Tibial artery (tissue), 4 donors: ENCODE results near the gene MACROD2.

Source experiments
- DNase-seq, 2 donors: peaks; one replicate each; pipeline ENCODE4 v3.0.0-alpha.2; 2019
- H3K27ac ChIP-seq, 2 donors: fragments of 200-600 bp; sonication (generic) in 1 of 2; 1 replicate in 1 of 2; 2 replicates in 1 of 2; pipeline ENCODE4 v1.5.1; 2018 to 2019; ENCODE audit warnings: mild to moderate bottlenecking in 1 of 2
- H3K27me3 ChIP-seq, 2 donors: fragments of 200-600 bp; sonication (generic) in 1 of 2; one replicate each; pipeline versions ENCODE4 v1.5.1 to v1.6.0; 2016 to 2019
- H3K36me3 ChIP-seq, 3 donors: fragments of 200-600 bp; sonication (generic) in 2 of 3; one replicate each; pipeline ENCODE4 v1.5.1; 2016 to 2019; ENCODE audit warnings: mild to moderate bottlenecking in 2 of 3
- H3K4me1 ChIP-seq, 4 donors: fragments of 200-600 bp; sonication (generic) in 2 of 4; 1 replicate in 3 of 4; 2 replicates in 1 of 4; pipeline ENCODE4 v1.5.1; 2016 to 2019
- H3K4me3 ChIP-seq, 2 donors: fragments of 200-600 bp; sonication (generic) in 1 of 2; 1 replicate in 1 of 2; 2 replicates in 1 of 2; pipeline ENCODE4 v1.5.1; 2018 to 2019; ENCODE audit warnings: mild to moderate bottlenecking in 2 of 2
- H3K9me3 ChIP-seq, 3 donors: fragments of 200-600 bp; sonication (generic) in 1 of 3; one replicate each; pipeline ENCODE4 v1.5.1; 2016 to 2019
- intact Hi-C: fragments of 100-400 bp; cut with DNase I; formaldehyde crosslinking; loops from one replicate; pipeline ENCODE4 v1.15.0; 2023; ENCODE audit warnings: low total_unique reads
- TF ChIP-seq, protein P1 (sequence below), 2 experiments: fragments of 200-600 bp in 1 of 2; fragments of 450-650 bp in 1 of 2; IDR thresholded peaks; one replicate each; pipeline ENCODE4 v1.5.1; 2017 to 2019; ENCODE audit warnings: antibody characterized with exemption in 2 of 2, mild to moderate bottlenecking in 1 of 2, moderate library complexity in 1 of 2

The MACROD2 gene

GRCh38 chr20:15333170-15333569 lies 1337.9 kb downstream of the MACROD2 start:
- no peaks in the 10 kb centered on the region for H3K9me3 ChIP-seq
- no peak for DNase-seq
- H3K27ac ChIP-seq, result no peak overlapping the region
- TF ChIP-seq, protein P1, sequence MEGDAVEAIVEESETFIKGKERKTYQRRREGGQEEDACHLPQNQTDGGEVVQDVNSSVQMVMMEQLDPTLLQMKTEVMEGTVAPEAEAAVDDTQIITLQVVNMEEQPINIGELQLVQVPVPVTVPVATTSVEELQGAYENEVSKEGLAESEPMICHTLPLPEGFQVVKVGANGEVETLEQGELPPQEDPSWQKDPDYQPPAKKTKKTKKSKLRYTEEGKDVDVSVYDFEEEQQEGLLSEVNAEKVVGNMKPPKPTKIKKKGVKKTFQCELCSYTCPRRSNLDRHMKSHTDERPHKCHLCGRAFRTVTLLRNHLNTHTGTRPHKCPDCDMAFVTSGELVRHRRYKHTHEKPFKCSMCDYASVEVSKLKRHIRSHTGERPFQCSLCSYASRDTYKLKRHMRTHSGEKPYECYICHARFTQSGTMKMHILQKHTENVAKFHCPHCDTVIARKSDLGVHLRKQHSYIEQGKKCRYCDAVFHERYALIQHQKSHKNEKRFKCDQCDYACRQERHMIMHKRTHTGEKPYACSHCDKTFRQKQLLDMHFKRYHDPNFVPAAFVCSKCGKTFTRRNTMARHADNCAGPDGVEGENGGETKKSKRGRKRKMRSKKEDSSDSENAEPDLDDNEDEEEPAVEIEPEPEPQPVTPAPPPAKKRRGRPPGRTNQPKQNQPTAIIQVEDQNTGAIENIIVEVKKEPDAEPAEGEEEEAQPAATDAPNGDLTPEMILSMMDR (IDR thresholded peaks at IDR 0.05), result no peak
- H3K27me3 ChIP-seq, result no peaks in the 10 kb centered on the region
- intact Hi-C loops, result no loop called here
- H3K36me3 ChIP-seq, result no peaks in the 10 kb centered on the region
- no peak overlapping the region for H3K4me3 ChIP-seq
- H3K4me1 ChIP-seq, result no peaks in the 10 kb centered on the region

DNA sequence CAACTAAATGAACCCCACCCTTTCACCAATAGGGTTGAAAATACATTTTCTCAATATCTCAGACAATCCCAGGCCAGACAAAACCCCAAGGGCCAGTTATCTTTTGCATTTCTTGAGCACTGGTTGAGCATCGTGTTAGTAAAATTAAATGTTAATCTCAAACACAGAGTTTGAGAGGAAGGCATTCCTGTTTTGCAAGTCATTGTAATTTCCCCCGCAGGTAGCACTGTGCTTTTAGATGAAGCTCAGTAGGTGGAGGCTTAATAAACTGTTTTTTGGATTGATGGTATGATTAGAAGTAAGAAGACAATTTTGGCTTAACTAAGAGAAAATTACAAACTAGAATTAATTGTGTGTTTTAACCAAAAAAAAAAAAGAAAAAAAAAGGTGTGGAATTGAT lies 1340.7 kb downstream of the MACROD2 start:
- TF ChIP-seq, protein P1 (IDR thresholded peaks at IDR 0.05), result no peak
- no peaks in the 10 kb centered on the region for H3K27me3 ChIP-seq
- H3K36me3 ChIP-seq, result no peaks in the 10 kb centered on the region
- no peaks in the 10 kb centered on the region for H3K4me1 ChIP-seq
- H3K27ac ChIP-seq, result no peak overlapping the region
- intact Hi-C loops, result no loop called here
- H3K9me3 ChIP-seq, result no peaks in the 10 kb centered on the region
- H3K4me3 ChIP-seq, result no peak overlapping the region
- no peak for DNase-seq

DNA sequence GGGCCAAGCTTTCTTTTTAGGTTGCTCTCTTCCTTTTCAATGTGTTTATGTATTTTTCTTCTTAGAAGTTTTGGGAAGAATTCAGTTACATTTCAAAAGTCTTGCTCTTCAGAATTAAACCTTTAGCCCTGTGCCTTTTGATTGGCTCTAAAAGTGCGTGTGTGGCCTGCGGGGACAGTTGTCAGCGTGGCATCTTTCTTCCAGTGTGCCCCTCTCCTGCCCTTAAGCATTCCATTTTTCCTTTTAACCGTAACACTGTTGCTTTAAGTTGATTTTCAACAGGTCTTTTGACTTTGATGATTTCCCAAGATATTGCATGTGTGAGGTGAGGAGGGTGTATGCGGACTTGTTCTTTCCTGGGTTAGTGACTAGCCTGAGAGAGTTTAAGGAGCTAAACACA lies 1341.2 kb downstream of the MACROD2 start:
- no peaks in the 10 kb centered on the region for H3K4me1 ChIP-seq

DNA sequence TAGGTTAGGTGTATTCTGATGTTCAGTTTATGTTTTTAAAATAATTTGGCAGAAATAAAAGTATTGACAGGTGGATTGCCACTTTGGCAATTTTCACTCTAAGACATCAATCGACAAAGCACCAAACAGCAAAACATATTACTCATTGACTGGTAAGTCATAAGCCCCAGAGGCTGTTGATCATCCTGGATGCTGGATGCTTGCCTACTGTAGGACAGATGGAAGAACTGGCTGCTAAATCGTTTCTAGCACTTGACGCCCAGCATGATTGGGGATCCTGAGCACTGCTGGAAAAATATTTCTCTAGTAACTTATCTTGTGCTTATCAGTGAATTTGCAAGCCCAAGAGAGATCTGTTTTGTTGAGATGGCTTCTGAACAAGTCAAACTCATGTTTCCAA lies 1343.9 kb downstream of the MACROD2 start:
- no peak for DNase-seq
- Histone ChIP-seq H3K9me3 (no peaks in the 10 kb centered on the region), H3K27me3 (no peaks in the 10 kb centered on the region), H3K27ac (no peak overlapping the region), H3K4me1 (no peaks in the 10 kb centered on the region), H3K4me3 (no peak overlapping the region), H3K36me3 (no peaks in the 10 kb centered on the region)
- TF ChIP-seq, protein P1 (IDR thresholded peaks at IDR 0.05), result no peak
- intact Hi-C loops, result no loop called here

More for the DNA sequence above, 1341.2 kb downstream of the MACROD2 start:
- Histone ChIP-seq H3K9me3 (no peaks in the 10 kb centered on the region), H3K27ac (no peak overlapping the region), H3K27me3 (no peaks in the 10 kb centered on the region), H3K4me3 (no peak overlapping the region), H3K36me3 (no peaks in the 10 kb centered on the region)
- intact Hi-C loops, result no loop called here
- TF ChIP-seq, protein P1 (IDR thresholded peaks at IDR 0.05), result no peak
- no peak for DNase-seq

GRCh38 chr20:15342991-15343523 lies 1347.7 kb downstream of the MACROD2 start:
- no peaks in the 10 kb centered on the region for H3K4me1 ChIP-seq
- no peaks in the 10 kb centered on the region for H3K9me3 ChIP-seq
- H3K36me3 ChIP-seq, result no peaks in the 10 kb centered on the region
- intact Hi-C loops, result no loop called here
- no peak for DNase-seq
- no peak overlapping the region for H3K27ac ChIP-seq
- TF ChIP-seq, protein P1 (IDR thresholded peaks at IDR 0.05), result no peak
- no peaks in the 10 kb centered on the region for H3K27me3 ChIP-seq
- no peak overlapping the region for H3K4me3 ChIP-seq

DNA sequence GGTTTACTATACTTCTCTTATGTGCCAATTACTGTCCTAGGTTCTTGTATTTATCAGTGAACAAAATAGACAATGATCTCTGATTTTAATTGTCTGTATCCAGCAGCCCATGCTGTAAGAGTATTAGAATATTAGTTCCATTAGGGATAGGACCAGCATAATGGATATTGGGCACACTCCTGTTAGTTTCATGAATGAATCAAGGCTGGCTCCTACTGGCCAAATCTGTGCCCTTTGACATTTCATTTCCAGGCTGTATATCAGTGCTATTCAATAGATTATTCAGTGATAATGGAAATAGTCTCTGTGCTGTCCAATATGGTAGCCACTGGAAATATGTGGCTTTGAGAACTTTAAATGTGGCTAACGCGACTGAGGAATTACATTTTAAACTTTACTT lies 1350.0 kb downstream of the MACROD2 start:
- H3K4me3 ChIP-seq, result no peak overlapping the region
- DNase-seq, result no peak

More for the DNA sequence above, 1350.0 kb downstream of the MACROD2 start:
- Histone ChIP-seq H3K9me3 (no peaks in the 10 kb centered on the region), H3K27ac (no peak overlapping the region), H3K27me3 (no peaks in the 10 kb centered on the region), H3K4me1 (no peaks in the 10 kb centered on the region), H3K36me3 (no peaks in the 10 kb centered on the region)
- TF ChIP-seq, protein P1 (IDR thresholded peaks at IDR 0.05), result no peak
- intact Hi-C loops, result no loop called here
